ENCODE results near the gene HSBP1.

The HSBP1 gene

DNA sequence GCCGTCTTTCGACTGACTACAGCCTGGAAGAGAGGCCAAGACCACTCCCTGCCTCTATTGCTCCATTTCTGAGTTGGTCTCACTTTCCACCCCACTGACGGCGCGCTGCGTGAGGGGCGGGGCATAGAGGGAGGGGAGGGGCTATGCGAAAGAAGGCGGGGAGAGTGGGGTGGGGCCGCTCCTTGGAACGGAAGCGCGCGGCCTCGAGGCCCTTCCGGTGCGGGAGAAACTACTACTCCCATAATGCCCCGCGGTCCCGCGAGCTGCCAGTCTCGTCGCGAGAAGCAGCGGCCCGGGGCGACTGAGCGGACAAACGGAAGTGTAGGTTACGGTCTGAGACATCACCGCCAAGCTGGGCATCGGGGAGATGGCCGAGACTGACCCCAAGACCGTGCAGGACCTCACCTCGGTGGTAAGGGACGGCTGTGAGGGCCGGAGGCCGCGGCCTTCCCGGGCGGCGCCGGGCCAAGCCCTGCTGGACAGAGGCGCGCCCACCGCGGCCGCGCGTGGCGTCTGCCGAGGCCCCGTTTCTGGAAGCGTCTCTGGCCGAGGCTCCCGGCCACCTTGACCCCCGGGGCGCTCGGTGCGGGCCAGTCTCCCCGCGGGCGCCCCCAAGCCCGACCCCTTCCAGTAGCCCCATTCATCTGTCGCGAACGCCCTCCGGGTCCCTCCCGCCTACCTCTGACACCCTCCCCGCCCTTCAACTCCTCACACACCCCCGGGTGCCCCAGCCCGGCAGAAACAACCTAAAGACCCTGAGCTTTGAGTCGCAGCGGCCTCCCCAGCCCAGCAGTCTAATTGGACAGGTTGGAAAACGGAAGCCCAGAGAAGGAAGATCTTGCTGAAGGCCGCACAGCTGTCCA, at the start of gene HSBP1:
TSS of gene HSBP1 (plus strand) at position 269 of the 863 bp plus-strand sequence. CDS start at position 368, 99 bp downstream.
- peak; percentile 80 for DNase-seq (ENCODE audit: low spot score)
- peak; percentile 55 for FAIRE-seq

DNA sequence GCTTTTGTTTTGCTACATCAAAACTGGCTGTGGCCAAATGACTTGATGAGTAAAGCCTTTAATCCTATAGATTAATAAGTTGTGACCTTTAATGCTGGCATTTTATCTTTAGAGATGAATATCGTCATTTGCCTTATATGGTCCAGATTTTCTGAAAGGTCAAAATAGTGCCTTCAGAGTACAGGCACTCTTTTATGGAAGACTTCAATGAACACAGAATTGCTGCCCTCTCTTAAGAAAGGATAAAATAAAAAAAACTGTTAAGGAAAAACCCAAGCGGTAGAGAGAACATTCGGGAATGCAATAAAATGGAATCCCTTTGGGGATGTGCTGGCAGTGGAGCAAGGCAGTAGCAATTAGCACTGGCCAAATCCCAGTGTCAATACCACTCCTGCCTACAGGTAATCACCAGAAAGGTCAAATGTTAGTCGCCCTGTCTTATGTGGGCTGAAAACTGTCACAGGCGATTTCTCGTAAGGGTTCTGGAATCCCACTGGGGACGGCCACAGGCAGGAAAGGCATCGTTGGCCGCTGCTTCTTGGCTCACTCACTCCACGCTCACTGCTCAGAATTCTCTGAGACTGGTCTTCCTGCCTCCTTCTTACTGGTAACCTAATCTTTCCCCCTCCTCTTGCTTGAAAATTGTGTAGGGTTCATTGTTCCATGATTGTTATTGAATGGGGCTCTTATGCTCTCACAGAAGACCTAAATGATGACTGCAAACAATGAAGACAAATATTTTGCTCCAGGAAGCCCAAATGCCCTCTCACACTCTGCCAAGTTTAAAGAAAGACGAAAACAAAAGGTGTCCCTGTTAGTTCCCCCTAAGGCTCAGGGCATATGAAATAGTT, 45.4 kb upstream of the HSBP1 start:
- FAIRE-seq (no peak), DNase-seq (ENCODE audit: low spot score) (no peak)

- no peak for DNase-seq (ENCODE audit: low spot score)
- FAIRE-seq, result no peak
Measured at GRCh38 chr16:83762992-83763358, 44.8 kb upstream of the HSBP1 start.

GRCh38 chr16:83768986-83769385, 38.8 kb upstream of the HSBP1 start:
- FAIRE-seq (no peak), DNase-seq (ENCODE audit: low spot score) (no peak)

- FAIRE-seq (no peak), DNase-seq (ENCODE audit: low spot score) (no peak)
Measured at GRCh38 chr16:83769397-83770008, 38.3 kb upstream of the HSBP1 start.

DNA sequence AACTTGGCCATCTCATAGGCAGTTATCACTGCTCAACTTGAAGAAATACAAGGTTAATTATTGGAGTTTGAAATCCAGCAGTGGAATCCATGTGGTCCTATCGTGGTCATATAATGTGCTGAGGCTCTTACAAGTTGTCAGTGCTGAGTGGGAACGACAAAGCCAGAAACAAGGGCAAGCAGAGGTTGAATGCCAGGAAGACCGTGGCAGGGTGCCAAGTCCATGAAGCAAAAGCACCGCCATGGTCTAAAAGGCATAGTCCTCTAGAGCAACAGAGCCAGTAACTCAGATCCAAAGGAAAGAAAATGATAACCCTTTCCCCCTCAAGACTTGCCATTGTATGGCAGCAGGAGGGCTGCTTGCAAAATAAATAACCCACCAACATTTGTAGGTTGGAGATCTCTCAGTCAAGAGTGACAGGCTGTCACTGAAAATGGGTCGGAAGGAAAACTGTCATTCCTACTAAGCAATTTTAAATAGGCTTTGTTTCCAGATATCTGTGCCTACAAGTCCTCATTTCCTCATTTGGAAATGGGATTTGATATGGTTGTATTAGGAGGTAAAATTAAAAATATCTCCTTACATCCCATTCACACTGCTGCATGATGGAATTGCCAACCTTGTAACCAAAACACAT, 36.4 kb upstream of the HSBP1 start:
- FAIRE-seq, result no peak
- no peak for DNase-seq (ENCODE audit: low spot score)

DNA sequence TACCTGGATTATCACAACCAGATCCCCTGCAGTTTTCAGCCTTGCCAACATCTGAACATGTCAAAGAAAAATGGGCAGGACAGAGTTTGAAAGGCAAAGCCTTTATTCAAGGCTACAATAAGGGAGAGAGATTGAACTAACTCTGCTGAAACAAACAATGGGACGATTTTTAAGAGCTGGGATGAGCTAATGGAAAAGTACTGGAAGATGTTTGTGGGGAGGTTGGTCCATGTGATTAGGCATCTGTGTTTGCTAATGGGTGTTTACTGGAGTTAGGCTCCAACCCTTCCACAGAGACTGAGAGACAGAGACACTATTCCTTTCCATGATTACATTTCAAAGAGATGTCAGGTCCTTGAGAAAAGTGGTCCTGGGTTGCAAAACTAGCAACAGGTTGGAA, 35.0 kb upstream of the HSBP1 start:
- DNase-seq (ENCODE audit: low spot score), result no peak
- FAIRE-seq, result no peak

- no peak for FAIRE-seq
Measured at GRCh38 chr16:83774066-83774465, 33.7 kb upstream of the HSBP1 start.

DNA sequence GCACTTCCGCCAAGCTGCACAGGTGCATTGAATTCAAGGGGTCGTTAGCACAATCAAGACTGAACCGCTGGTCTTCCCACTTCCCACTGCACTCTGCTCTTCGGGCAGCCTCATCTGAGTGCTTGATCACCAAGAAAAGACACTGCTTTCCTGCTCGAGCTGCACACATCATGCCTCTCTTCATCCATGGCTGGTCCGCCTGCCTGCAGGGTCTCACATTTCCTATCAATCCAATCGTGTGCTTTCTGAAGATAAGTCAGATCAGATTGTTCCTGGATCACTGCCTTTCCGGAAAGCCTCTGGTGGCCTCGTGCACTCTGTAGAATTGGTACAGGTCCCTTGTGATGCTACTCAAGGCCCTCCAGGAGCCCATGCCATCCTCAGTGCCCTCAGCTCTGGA, 30.8 kb upstream of the HSBP1 start:
- DNase-seq (ENCODE audit: low spot score) (no peak), FAIRE-seq (no peak)

More at GRCh38 chr16:83774066-83774465, 33.7 kb upstream of the HSBP1 start:
- DNase-seq (ENCODE audit: low spot score), result no peak

DNA sequence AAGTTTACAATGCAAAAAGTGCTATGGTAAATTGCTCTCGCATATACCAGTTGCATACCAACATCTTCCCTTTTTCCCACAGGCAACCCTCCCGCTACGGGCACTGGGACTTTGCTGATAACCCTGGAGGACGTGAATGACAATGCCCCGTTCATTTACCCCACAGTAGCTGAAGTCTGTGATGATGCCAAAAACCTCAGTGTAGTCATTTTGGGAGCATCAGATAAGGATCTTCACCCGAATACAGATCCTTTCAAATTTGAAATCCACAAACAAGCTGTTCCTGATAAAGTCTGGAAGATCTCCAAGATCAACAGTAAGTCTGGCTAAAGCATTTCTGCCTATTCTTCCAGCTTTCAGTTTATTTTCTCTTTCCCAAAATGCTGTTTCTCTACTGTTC, 27.9 kb upstream of the HSBP1 start:
- no peak for DNase-seq (ENCODE audit: low spot score)
- FAIRE-seq, result no peak

DNA sequence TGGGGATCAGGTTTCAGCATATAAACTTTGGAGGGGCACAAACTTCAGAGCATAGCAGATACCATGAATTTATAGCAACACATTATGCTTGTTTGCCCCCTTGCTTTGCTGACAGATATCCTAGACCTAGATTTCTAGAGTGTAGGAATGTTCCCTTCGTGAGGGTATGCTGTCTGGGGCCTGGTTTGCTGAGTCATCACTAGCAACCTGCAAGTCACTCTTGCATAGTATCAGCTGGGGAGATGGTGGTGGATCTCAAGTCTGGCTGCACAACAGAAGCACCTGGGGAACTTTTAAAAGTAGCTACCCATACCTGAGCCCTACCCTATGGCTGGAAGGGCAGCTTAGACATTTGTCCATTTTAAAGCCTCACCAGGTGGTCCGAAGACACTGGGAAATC, 22.3 kb upstream of the HSBP1 start:
- no peak for DNase-seq (ENCODE audit: low spot score)
- no peak for FAIRE-seq

GRCh38 chr16:83789642-83790401, 18.0 kb upstream of the HSBP1 start:
- DNase-seq (ENCODE audit: low spot score) (no peak), FAIRE-seq (no peak)

DNA sequence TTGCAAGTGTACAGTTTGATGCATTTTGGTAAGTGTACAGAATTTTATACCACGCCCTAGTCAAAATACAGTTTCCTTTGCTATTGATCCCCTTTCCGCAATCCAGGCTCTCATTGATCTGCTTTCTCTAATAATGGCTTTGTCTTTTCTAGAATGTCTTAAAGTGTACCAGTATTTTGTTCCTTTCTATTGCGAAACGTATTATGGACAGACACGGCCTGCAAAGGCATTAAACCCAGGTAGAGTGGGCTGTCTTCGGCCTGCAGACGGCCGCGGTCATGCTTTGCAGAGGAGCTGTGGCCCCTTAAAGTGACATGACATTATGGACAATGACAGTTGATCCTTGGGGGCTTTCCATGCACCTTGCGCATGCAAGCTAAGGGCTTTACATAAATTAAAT, 15.9 kb upstream of the HSBP1 start:
- FAIRE-seq (no peak), DNase-seq (ENCODE audit: low spot score) (no peak)

GRCh38 chr16:83792391-83792790, 15.4 kb upstream of the HSBP1 start:
- DNase-seq (ENCODE audit: low spot score) (no peak), FAIRE-seq (no peak)

DNA sequence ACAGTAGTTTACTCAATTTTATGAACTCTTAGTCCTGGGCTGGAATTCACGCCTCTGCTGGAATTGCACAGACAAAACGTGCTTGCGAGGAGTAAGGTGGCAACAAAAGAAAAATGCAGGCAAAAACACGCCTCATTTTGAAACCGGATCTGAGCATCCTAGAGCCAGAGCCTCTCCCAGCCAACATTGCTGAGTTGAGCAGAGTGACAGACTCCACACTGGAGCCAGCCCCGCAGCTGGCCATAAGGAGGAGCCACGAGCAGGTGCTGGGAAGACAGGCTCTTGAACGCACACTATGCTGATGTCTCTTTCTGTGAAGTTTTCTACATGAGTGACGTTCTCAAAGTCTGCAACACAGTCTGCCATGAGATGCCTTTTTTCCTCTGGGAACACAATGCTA, 14.6 kb upstream of the HSBP1 start:
- DNase-seq (ENCODE audit: low spot score) (no peak), FAIRE-seq (no peak)

DNA sequence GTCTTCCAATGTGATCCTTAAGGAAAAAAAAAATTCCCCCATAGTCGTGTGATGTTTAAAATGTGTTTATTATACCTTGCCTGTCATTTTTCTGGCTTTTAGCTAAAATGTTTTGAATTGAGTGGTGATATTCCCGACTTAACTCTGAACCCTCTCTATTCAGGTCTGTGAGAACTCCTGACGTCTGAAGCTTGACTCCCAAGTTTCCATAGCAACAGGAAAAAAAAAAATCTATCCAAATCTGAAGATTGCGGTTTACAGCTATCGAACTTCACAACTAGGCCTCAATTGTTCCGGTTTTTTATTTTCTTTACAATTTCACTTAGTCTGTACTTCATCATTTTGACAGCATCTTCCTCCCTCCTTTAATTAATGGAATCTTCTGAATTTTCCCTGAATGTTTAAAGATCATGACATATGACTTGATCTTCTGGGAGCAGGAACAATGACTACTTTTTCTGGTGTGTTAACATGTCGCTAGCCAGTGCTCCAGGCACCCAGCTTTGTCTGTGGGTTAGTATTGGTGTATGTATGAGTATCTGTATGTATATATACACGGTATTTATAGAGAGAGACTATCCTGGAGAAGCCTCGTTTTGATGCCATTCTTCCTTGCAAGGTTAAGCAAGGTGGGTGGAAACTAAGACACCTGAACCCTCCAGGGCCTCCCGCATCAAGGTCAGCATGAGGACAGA, 12.8 kb upstream of the HSBP1 start:
- DNase-seq (ENCODE audit: low spot score) (no peak), FAIRE-seq (no peak)

DNA sequence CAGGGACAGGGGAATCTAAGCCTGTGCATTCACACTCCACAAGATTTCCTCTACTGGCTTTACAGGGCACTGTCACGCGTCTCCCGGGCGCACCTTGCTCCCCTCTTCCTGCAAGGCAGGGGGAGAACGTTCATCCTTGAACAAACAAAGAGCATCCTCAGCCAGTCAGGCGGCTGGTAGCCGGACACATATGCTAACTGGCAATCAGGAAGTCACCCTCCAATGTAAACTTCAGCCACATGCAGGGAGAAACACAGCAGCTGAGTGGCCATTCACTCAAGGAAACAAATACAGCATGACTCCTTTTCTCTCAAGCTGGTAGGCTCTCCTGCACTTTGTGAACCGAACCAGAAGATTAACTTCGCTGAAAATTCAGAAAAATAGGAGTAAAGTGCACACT, 10.8 kb upstream of the HSBP1 start:
- no peak for FAIRE-seq

GRCh38 chr16:83799336-83799735, 8.4 kb upstream of the HSBP1 start:
- DNase-seq (ENCODE audit: low spot score) (no peak), FAIRE-seq (no peak)

More for the DNA sequence above, 10.8 kb upstream of the HSBP1 start:
- no peak for DNase-seq (ENCODE audit: low spot score)

GRCh38 chr16:83802135-83802534, 5.6 kb upstream of the HSBP1 start:
- no peak for FAIRE-seq
- DNase-seq (ENCODE audit: low spot score), result no peak

DNA sequence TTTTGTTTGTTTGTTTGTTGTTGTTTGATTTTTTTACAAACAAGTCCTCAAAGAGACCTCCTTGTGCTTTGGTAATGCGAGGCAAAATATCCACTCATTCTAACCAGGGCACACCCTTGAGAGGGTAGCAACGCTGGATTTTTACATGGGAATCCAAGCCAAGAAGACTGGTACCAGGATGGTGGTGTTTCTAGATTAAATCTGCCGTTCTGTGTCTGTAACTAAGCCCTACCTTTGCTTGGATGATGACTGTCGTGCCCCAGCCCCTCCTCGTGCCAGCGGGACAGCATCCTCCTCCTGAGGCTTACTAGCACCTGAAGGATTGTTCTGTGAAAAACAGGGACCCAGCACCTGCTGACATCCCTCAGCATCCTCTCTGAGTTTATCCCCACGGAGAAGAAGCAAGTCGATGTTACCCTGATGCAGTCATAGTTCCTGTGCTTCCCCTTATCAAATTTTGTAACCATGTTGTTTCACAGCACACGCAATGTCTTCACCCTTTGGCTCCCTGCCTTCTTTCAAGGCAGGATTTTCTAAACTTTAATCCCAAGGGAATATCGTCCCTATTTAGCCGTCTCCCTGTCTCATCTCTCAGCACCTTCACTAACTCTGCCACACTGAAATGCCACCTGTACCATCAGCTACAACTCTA, 5.1 kb upstream of the HSBP1 start:
- FAIRE-seq, result no peak
- DNase-seq (ENCODE audit: low spot score), result no peak

All from RCC 7860 (cell line).